Stimulated activated naive CD8-positive, alpha-beta T cell treated with anti-CD3 and anti-CD28 coated beads, Interleukin-15, Interleukin-2, amounts not matched to agents 100 U/mL and 50 U/mL, for 24 hours (primary cell): ENCODE measurements around the gene C19orf25.
"Not testable (repeated sequence)": the region's sequence is repeated elsewhere in the genome, so short reads cannot be mapped to it uniquely, and the experiment has no call there.

Source experiments
- ATAC-seq: fragments of 150-1000 bp; cut with Tn5 transposase; one replicate; pipeline ENCODE4 v1.10.0; 2021
- DNase-seq: peaks from one replicate; pipeline ENCODE4 v3.0.0; 2021

C19orf25 gene

DNA sequence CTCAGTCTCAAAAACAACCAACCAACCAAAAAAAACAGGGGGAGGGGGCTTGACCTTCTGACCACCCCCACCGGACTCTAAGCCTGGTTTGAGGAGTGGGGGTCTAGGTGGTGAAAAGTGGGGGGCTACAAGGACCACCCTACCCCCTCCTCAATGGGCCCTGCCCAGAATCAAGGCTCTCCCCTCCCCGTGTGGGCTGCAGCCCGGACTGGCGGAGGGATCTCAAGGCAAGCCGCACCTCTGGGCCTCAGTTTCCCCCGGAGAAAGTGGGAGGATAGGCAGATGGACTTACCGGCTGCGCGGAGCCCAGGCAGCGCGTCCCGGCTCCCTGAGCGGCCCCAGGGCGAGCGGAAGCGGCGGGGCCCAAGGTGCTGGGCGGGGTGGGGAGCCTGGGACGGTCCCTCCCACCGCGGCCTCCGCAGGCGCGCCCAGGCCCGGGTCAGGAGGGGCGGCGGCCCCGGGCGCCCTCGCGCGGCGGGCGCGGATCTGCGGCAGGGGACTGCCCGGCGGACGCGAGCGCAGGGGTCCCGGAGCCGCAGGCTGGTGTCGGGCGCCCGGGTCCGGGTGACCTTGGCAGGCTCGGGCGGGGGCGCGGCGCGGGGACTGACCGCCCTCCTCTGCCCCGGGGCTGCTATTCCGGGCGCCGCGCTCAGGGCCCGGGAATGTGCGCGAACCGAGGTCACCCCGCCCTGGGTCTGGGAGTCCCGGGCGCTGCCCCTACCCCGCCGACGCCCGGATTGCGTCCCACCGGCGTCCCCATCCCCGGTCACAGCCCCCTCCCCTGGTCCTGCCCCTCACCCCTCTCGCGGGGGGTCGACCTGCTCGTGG lies 33.9 kb upstream of the C19orf25 start, which contains the start of gene ADAMTSL5:
ADAMTSL5 (minus strand) TSS at position 349 of the 828 bp plus-strand sequence. CDS start 2,076 bp downstream, outside the sequence.
- peak; percentile 85 for DNase-seq
- ATAC-seq, result peak; percentile 88

DNA sequence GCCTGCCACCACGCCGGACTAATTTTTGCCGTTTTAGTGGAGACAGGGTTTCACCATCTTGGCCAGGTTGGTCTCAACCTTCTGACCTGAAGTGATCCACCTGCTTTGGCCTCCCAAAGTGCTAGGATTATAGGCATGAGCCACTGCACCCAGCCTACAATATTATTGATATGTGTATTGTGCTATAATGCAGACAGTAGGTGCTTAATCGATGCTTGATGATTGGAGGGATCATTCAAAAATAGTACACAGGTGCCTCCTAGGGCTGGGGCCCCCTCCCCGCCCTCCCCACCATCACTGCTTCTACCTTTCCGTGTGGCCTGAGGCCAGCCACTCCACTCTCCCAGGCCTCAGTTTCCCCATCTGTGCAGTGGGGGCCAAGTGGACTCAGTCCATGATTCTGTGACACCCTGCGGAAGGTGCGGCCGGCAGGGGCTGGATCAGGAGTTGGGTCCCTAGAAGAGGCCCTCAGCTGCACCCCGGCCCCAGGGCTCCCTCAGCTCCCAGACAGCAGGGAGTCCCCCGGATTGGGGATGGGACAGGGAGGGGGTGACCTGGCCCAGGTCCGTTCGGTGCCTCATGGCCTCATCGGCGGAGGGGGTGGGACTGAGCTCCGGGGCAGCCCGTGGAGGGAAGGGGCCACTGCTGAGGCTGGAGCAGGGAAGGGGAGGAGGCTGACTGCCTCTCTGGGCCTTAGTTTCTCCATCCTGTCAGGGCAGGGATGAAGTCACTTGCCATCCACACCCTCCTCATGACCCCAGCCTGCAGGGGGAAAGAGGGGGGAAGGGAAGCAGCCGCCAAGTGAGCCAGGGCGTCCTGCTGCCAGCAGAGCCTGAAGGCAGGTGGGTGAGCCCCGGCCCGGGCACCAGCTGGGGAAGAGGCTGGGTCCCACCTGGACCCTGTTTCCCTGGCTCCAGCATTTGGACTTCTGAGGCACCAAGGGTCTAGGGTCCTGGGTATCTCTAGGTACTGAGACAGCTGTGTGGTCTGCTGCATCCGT lies 32.6 kb upstream of the C19orf25 start:
- DNase-seq (no peak), ATAC-seq (no peak)

DNA sequence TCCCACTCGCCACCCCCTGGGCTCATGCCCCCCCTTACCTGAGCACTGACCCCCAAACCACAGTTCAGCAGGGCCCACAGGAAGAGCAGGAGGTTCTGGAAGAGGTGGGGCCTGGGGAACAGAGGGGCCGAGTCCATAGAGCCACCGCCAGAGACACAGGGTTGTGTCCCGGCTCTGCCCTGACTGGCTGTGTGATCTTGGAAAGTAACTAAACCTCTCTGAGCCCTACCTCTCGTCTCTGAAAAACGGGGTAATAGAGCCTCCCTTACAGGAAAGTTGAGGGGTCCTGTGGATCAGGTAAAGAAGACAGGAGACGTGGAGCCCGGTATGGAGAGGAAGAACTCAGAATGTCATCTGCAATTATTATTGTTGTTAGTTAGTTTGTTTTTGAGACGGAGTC lies 31.8 kb upstream of the C19orf25 start:
- no peak for ATAC-seq
- no peak for DNase-seq

GRCh38 chr19:1510442-1510806 lies 31.4 kb upstream of the C19orf25 start:
- no peak for ATAC-seq
- DNase-seq, result no peak

- no peak for DNase-seq
- ATAC-seq, result no peak
Measured at GRCh38 chr19:1509602-1510441, 30.8 kb upstream of the C19orf25 start.

DNA sequence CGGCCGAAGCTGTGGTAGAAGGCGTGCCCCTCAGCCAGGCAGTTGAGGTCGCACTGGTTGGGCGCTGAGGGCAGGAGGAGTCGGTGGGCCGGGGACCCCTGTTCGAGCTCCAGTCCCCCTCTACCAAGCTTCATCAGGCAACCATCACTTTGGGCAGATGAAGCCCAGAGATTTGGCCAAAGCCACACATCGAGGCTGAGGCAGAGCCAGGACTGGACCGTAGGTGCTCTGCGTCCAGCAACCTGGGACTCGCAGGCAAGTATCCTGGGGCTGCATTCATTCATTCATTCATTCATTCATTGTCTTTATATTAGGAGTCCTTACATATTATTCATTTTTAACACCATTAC lies 29.5 kb upstream of the C19orf25 start:
- no peak for DNase-seq
- ATAC-seq, result no peak

DNA sequence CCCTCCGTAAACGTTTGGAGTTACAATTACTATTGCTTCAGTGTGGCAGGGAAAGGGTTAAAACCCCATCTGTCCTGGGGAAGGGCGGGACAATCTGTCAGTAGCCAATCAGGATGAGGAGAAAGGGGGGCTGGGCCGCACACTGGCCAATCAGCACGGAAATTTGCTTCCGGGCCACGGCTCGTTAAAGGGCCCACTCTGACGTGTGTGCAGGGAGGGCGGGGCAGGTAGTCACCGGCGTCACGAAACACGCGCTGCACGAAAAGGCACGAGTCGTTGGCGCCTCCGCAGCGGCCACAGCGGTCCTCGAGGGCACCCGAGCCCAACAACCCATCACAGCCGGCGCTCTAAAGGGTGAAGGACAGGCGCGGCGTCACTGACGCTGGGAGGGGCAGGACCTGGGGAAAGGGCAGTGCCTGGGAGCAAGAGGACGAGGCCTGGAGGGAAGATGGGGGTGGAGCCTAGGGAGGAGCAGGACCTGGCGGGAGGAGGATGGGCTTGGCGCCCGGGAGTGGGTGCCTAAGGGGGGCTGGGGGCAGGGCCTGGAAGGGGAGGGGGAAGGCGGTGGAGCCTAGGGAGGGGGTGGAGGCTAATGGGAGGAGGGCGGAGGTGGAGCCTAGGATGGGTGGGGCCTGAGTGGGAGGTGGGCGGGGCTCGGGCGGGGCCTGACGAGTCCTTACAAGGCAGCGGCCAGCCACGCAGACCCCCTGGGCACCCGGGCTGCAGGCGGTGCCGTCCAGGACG lies 28.9 kb upstream of the C19orf25 start:
- DNase-seq (peak; percentile 88), ATAC-seq (peak; percentile 83)

GRCh38 chr19:1507192-1507660 lies 28.2 kb upstream of the C19orf25 start:
- DNase-seq (no peak), ATAC-seq (no peak)

DNA sequence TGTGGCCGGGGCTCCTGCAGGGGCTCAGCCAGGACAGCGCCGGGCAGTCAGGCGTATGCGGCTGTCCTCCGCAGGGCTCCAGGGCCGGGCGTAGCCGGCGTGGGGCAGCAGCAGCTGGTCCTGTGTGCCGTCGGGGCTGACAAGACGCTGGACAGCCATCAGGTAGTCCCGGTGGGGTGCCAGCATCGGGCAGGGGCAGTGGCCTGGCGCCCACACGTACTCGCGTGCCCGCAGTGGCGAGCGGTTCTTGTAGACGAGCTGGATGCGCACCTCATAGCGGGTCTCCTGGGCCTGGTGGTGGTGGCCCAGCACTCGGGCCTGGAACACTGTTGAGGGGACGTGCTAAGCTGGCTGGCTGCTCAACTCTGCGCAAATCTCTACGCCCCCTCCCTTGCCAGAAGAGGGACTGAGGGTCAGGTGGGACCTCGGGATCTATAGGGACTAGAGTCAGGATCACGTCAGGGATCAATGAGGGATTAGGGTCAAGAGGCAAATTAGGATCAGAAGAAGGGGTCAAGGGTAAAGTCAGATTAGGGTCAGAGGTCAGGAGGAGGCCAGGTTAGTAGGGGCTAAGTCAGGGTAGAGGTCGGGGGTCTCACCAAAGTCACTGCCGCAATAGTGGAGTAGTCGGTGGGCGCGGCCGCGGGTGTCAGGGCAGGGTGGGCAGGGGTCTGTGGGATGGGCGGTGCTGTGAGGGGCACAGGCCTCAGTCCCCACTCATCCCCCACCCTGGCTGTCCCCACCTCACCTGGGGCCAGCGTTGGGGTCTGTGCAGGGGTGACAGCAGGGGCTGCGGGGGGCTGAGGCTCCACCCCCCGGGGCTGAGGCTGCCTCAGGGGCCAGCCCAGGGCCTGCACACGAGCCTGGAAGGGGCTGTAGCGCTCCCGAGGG lies 27.2 kb upstream of the C19orf25 start:
- no peak for DNase-seq
- no peak for ATAC-seq

DNA sequence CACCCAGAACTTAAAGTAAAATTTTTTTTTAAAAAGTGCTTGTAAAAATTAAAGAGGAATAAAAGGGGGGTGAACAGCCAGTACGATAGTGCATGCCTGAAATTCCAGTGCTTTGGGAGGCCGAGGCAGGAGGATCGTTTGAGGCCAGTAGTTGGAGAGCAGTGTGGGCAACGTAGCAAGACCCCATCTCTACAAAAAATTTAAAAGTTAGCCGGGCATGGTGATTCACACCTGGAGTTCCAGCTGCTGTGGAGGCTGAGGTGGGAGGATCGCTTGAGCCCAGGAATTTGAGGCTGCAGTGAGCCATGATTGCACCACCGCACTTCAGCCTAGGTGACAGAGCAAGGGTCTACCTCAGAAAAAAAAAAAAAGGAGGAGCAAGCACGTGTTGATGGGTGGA lies 26.0 kb upstream of the C19orf25 start:
- ATAC-seq (no peak), DNase-seq (no peak)

- ATAC-seq (no peak), DNase-seq (no peak)
Measured at GRCh38 chr19:1503925-1504773, 25.1 kb upstream of the C19orf25 start.

DNA sequence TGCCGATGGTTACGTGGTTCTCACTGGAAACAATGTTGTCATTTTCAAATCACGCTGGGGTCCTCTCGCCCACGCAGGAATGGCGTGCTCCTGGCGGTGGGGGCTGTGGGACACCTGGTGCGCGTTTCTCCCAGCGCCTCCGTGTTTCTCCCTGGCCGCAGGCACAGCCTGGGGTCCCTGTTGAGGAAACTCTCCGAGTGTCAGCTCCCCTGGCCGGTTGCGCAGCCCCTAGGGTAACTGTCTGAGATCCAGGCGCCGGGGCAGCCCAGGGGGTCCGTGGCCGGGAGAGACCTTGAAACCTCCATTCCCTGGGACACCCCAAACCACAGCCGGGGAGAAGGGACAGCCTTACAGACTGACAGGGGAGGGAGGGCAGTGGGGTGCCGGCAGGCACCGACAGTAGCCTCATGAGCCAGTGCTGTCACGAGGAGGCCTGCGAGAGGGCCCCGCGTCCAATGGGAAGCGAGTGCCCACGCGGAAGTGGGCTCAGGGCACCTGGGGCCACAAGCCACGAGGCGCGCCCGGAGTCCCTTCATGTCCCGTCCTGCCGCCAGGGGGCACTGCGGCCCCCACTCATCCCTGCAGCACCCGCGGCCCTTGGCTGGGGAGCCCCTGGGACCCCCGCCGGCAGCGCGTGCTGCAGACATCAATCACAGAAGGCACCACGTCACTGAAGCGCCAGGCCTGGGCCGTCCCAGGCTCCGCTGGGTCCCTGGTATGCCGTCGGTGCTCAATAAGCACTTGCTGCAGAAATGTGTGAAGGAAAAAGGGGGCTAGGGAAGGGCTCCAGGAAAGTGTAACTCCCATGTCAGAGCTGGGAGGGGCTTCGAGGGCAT lies 24.3 kb upstream of the C19orf25 start:
- DNase-seq, result peak; percentile 83
- ATAC-seq, result peak; percentile 58

DNA sequence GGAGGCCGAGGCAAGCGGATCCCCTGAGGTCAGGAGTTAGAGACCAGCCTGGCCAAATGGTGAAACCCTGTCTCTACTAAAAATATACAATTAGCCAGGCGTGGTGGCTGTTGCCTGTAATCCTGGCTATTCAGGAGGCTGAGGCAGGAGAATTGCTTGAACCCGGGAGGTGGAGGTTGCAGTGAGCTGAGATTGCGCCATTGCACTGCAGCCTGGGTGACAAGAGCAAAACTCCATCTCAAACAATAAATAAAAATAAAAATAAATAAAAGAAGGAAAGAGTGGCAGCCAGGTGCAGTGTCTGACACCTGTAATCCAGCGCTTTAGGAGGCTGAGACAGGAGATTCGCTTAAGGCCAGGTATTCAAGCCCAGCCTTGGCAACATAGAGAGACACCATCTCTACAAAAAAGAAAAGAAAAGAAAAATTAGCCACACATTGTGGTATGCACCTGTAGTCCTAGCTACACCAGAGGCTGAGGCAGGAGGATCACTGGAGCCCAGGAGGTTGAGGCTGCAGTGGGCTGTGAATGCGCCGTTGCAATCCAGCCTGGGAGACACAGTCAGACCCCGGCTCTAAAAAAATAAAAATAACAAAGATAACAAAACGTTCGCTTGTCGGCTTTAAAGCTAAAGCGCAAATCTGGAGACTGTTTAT lies 23.5 kb upstream of the C19orf25 start:
- ATAC-seq (no peak), DNase-seq (no peak)

DNA sequence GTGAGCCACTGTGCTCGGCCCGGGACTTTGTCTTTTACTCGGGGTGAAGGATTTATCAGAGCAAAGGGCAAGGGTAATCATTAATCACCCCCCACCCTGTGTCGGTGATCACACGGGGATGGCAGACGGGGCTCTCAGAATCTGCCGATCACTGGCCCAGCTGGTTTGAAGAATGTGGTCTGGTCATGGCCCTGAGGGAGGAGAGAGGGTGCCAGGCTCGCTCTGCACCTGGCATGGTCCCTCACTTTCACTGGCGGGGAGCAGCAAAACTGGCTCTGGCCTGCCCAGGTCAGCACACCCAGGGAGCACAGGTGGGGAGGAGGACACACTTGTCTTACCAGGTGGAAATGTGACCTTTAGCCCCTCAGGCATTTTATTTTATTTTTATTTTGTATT lies 22.2 kb upstream of the C19orf25 start:
- ATAC-seq (no peak), DNase-seq (no peak)

DNA sequence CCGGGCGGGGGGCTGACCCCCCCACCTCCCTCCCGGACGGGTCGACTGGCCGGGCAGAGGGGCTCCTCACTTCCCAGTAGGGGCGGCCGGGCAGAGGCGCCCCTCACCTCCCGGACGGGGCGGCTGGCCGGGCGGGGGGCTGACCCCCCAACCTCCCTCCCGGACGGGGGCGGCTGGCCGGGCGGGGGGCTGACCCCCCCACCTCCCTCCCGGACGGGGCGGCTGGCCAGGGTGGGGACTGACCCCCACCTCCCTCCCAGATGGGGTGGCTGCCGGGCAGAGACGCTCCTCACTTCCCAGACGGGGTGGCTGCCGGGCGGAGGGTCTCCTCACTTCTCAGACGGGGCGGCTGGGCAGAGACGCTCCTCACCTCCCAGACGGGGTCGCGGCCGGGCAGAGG lies 20.2 kb upstream of the C19orf25 start:
- not testable (repeated sequence) for ATAC-seq, DNase-seq

DNA sequence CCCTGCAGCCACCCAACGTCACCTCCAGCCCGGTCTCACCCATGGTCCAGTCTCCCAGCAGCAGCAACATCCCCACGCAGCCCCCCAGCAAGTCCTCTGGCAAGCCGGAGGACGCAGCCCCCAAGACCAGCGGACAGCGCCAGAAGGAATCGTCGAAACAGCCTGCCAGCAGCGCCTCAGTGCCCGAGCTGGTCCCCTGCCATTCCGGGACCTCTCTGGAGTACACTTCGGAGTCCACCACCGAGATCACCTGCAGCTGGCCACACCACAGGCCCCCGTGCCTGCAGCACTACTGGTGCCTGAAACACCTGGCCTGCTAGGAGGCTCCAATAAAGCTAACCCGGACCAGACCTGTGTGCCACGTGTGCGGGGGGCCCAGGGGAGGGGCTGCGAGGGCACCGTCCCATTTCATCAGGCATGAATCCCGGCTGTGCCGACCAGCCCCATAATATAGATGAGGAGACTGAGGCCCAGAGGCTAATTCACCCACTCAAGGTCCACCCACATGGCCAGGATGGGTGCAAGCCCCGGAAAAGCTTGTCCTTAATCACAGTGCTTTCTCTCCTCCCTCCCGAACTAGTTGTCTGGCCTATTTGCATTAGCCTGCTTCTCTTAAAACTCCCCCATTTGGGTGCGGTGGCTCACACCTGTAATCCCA lies 18.7 kb upstream of the C19orf25 start:
- DNase-seq (no peak), ATAC-seq (no peak)
